CD8-positive, alpha-beta memory T cell (primary cell): ENCODE measurements around the gene LRRFIP2. TPM values are rescaled to one million over a fixed set of nuclear protein-coding genes. Genes with fewer than 3 reads are reported as not detected.

Experiments used
- CTCF ChIA-PET: fragments of 350-600 bp; sonication (Branson Sonifier 250); formaldehyde crosslinking; loops from one replicate; lab custom pipeline; 2021; ENCODE audit warnings: antibody characterized with exemption; lab: Charles Lee
- POLR2A ChIA-PET: fragments of 350-600 bp; sonication (Branson Sonifier 250); formaldehyde crosslinking; loops from one replicate; lab custom pipeline; 2021; ENCODE audit warnings: antibody characterized with exemption; lab: Charles Lee
- DNase-seq, 5 donors: peaks; one replicate each; pipeline versions ENCODE4 v3.0.0 to v3.0.0-alpha.2; 2020 to 2022; ENCODE audit warnings: mixed read lengths in 1 of 5
- H3K27ac ChIP-seq: one replicate; pipeline ENCODE4 v1.7.0; 2013; ENCODE audit warnings: low read depth, mild to moderate bottlenecking, low read length, moderate library complexity
- H3K27me3 ChIP-seq: 2 replicates; pipeline ENCODE4 v1.7.0; 2013; ENCODE audit warnings: low read length, mild to moderate bottlenecking; ENCODE audit not compliant: insufficient read depth, poor library complexity, severe bottlenecking
- H3K36me3 ChIP-seq: 2 replicates; pipeline ENCODE4 v1.7.0; 2013; ENCODE audit warnings: mild to moderate bottlenecking, low read length, moderate library complexity; ENCODE audit not compliant: insufficient read depth
- H3K4me1 ChIP-seq: 2 replicates; pipeline ENCODE4 v1.7.0; 2013; ENCODE audit warnings: mild to moderate bottlenecking, low read length, moderate library complexity; ENCODE audit not compliant: insufficient read depth
- H3K4me3 ChIP-seq: 2 replicates; pipeline ENCODE4 v1.7.0; 2013; ENCODE audit warnings: mild to moderate bottlenecking, low read length
- H3K9me3 ChIP-seq: 2 replicates; pipeline ENCODE4 v1.7.0; 2013; ENCODE audit warnings: mild to moderate bottlenecking, low read length
- H3K27ac Mint-ChIP-seq, 8 donors: one replicate each; pipeline ENCODE4 v1.8.0; 2020 to 2021; ENCODE audit warnings: mixed read lengths in 8 of 8, mild to moderate bottlenecking in 6 of 8, inconsistent platforms in 3 of 8, moderate library complexity in 3 of 8
- H3K27me3 Mint-ChIP-seq, 2 donors: one replicate each; pipeline ENCODE4 v1.8.0; 2020 to 2021; ENCODE audit warnings: mixed read lengths in 2 of 2, mild to moderate bottlenecking in 1 of 2, moderate library complexity in 1 of 2
- H3K36me3 Mint-ChIP-seq, 3 donors: one replicate each; pipeline ENCODE4 v1.8.0; 2020 to 2021; ENCODE audit warnings: mixed read lengths in 3 of 3, inconsistent platforms in 1 of 3, mild to moderate bottlenecking in 1 of 3
- H3K4me1 Mint-ChIP-seq, 3 donors: one replicate each; pipeline ENCODE4 v1.8.0; 2020 to 2021; ENCODE audit warnings: mixed read lengths in 3 of 3, inconsistent platforms in 1 of 3, mild to moderate bottlenecking in 1 of 3
- H3K4me3 Mint-ChIP-seq, 7 donors: one replicate each; pipeline ENCODE4 v1.8.0; 2020 to 2021; ENCODE audit warnings: mixed read lengths in 7 of 7, mild to moderate bottlenecking in 6 of 7, moderate library complexity in 4 of 7, inconsistent platforms in 2 of 7
- H3K9me3 Mint-ChIP-seq, 5 donors: one replicate each; pipeline ENCODE4 v1.8.0; 2020 to 2022; ENCODE audit warnings: mixed read lengths in 5 of 5, mild to moderate bottlenecking in 3 of 5, moderate library complexity in 2 of 5, inconsistent platforms in 1 of 5
- polyA plus RNA-seq: library from polyadenylated mRNA; unstranded; fragments of 300-500 nt; fragmentation: Illumina TruSeq; gene quantifications from one replicate; pipeline ENCODE4 v1.2.3, GENCODE V29; 2021
- total RNA-seq, 2 experiments: library from RNA; stranded (reverse); gene quantifications; one replicate each; pipeline ENCODE4 v1.2.3, GENCODE V29; 2021

Gene LRRFIP2
- total and polyA plus RNA-seq, 3 experiments from 2014 or later = 21.9 to 34.3 (median 34.1) TPM

DNA sequence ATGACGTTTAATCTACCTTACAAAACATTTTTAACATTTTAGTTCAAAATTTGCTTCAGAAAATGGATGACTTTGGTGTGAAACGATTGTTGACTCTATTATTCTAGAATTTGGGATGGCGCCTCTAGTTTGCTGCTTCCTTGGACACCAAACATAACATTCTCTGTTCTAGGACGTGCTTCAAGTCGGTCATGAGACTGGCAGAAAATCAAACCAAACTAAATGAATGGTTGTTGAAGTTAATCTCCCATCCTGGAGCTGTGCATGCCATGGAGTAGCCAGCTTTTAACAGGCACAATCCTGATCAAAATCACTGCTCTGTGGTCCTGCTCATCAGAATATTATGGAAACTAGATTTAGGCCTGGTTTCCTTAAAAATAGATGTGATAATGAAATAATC is 9.6 kb upstream of the LRRFIP2 start:
- Histone ChIP-seq H3K4me3 (no peak overlapping the region), H3K4me1 (peaks cover 7% of the 10 kb centered on the region), H3K36me3 (no peaks in the 10 kb centered on the region), H3K27ac (no peak overlapping the region), H3K9me3 (no peaks in the 10 kb centered on the region), H3K27me3 (no peaks in the 10 kb centered on the region)
- CTCF ChIA-PET = no interaction called here
- no peak for DNase-seq
- peaks cover 0 to 2% (median 1%) of the 10 kb centered on the region in 3 donors for H3K36me3 Mint-ChIP-seq
- H3K27ac Mint-ChIP-seq = peak overlapping the region in 1 of 8 donors; percentile 69
- no peaks in the 10 kb centered on the region for H3K9me3 Mint-ChIP-seq
- H3K4me3 Mint-ChIP-seq = no peak overlapping the region
- H3K27me3 Mint-ChIP-seq = no peaks in the 10 kb centered on the region
- H3K4me1 Mint-ChIP-seq = peaks cover 13 to 34% (median 27%) of the 10 kb centered on the region in 3 donors
- POLR2A ChIA-PET = no interaction called here

DNA sequence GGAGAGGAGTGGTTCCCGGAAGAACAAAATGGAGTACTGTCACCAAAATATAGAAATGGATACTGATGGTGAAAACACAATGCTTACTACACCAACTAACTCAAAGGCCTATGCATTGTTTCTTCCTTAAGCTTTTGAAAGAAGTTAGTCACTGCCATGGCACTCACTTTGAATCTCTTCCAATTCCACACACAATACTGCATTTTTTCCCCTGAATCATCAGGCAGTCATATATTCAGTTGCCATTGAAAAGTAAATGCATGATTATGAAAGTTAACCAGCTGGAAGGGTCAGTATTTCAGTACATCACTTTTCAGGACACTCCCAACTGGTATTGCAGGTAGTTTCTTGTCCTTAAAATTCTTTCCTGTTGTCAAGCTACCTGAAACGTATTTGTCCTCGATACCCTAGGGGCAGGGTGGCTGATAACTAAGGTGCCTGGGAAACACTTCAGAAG is 9.0 kb upstream of the LRRFIP2 start:
- CTCF ChIA-PET = no interaction called here
- peaks cover 0 to 2% (median 1%) of the 10 kb centered on the region in 3 donors for H3K36me3 Mint-ChIP-seq
- H3K9me3 Mint-ChIP-seq = no peaks in the 10 kb centered on the region
- DNase-seq = no peak
- Histone ChIP-seq H3K4me3 (no peak overlapping the region), H3K36me3 (no peaks in the 10 kb centered on the region), H3K27ac (no peak overlapping the region), H3K9me3 (no peaks in the 10 kb centered on the region), H3K27me3 (no peaks in the 10 kb centered on the region), H3K4me1 (peaks cover 7% of the 10 kb centered on the region)
- POLR2A ChIA-PET = no interaction called here
- H3K4me1 Mint-ChIP-seq = peaks cover 13 to 37% (median 30%) of the 10 kb centered on the region in 3 donors
- no peaks in the 10 kb centered on the region for H3K27me3 Mint-ChIP-seq
- H3K27ac Mint-ChIP-seq = peak overlapping the region in 4 of 8 donors; percentile 2 to 69 (median 24)
- no peak overlapping the region for H3K4me3 Mint-ChIP-seq

DNA sequence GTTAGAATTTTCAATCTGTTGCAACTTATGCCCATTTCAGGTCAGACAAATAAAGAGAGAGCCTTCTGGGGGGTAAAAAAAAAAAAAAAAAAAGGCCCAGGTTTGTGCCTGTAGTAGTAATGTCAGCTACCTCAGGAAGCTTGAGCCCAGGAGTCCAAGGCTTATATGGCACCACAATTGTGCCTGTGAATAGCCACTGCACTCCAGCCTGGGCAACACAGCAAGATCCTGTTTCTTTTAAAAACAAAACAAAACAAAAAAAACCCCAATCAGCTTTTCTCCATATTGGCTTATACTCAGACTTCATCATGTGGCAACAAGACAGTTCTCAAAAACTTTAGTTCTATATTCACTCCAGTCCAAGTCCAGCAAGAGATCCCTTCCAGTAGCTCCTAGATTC is 8.4 kb upstream of the LRRFIP2 start:
- Mint-ChIP-seq H3K4me3 (no peak overlapping the region), H3K27me3 (no peaks in the 10 kb centered on the region), H3K36me3 (peaks cover 0 to 2% (median 1%) of the 10 kb centered on the region in 3 donors), H3K27ac (peak overlapping the region in 3 of 8 donors; percentile 47 to 72 (median 58)), H3K4me1 (peaks cover 17 to 43% (median 36%) of the 10 kb centered on the region in 3 donors), H3K9me3 (no peaks in the 10 kb centered on the region)
- Histone ChIP-seq H3K36me3 (no peaks in the 10 kb centered on the region), H3K27me3 (no peaks in the 10 kb centered on the region), H3K27ac (no peak overlapping the region), H3K9me3 (no peaks in the 10 kb centered on the region), H3K4me1 (peaks cover 7% of the 10 kb centered on the region), H3K4me3 (no peak overlapping the region)
- DNase-seq = no peak
- ChIA-PET POLR2A (no interaction called here), CTCF (interaction anchor here (0.7 kb wide), 1 partner anchor 276 kb away, joined by 3 read pairs; no protein-coding TSS in a partner anchor)

DNA sequence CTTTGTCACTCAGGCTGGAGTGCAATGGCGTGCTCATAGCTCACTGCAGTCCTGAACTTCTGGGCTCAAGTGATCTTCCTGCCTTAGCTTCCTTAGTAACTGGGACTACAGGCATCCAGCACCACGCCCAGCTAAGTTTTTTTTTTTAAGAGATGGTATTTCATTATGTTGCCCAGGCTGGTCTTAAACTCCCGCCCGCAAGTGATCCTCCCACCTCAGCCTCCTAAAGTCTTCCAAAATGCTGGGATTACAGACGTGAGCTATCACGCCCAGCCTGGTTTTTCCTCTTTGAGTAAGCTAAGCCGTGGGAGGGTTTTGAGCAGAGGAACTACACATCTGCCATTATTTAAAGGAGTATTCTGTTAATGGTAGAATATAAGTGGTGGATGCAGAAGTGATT is 7.4 kb upstream of the LRRFIP2 start:
- H3K36me3 ChIP-seq = no peaks in the 10 kb centered on the region
- H3K9me3 ChIP-seq = no peaks in the 10 kb centered on the region
- H3K27me3 Mint-ChIP-seq = no peaks in the 10 kb centered on the region
- peaks cover 0 to 4% (median 1%) of the 10 kb centered on the region in 3 donors for H3K36me3 Mint-ChIP-seq
- H3K27me3 ChIP-seq = no peaks in the 10 kb centered on the region
- CTCF ChIA-PET = no interaction called here
- H3K27ac Mint-ChIP-seq = peak overlapping the region in 4 of 8 donors; percentile 34 to 73 (median 64)
- POLR2A ChIA-PET = no interaction called here
- H3K4me3 Mint-ChIP-seq = no peak overlapping the region
- peaks cover 16% of the 10 kb centered on the region for H3K4me1 ChIP-seq
- DNase-seq = no peak
- H3K9me3 Mint-ChIP-seq = no peaks in the 10 kb centered on the region
- H3K4me1 Mint-ChIP-seq = peaks cover 27 to 54% (median 46%) of the 10 kb centered on the region in 3 donors
- H3K4me3 ChIP-seq = no peak overlapping the region
- H3K27ac ChIP-seq = no peak overlapping the region

DNA sequence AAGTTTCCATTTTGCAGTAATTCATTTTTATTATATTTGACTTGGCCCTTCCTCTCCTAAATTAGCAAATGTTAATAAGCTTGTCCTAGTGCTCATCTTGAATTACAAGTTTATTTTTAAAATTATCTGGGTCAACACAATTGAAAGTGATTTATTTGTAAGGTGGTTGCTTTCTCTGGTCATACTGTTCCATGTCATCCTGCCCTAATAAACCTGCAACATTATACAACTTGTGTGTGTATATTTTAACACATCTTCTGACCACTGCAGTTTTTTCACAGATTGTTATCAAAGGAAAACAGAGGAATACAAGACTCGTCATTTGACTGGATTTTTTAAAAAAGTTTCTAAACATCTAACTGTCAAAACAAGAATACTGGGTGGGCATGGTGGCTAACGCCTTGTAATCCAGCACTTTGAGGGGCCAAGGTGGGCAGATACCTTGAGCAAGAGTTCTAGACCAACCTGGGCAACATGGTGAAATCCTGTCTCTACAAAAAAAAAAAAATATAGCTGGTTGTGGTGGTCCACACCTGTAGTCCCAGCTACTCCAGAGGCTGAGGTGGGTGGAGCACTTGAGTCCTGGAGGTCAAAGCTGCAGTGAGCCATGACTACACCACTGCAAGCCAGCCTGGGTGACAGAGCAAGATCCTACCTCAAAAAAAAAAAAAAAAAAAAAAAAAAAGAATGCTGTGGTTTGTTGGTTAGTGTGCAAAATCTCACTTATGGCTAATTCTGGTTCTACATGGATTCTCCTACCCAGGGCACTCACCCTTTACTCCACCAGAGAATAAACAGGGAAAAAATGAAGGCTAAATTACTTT is 5.0 kb upstream of the LRRFIP2 start:
- Mint-ChIP-seq H3K4me3 (peak overlapping the region in 1 of 7 donors; percentile 58), H3K4me1 (peaks cover 39 to 67% (median 59%) of the 10 kb centered on the region in 3 donors), H3K36me3 (peaks cover 0 to 8% (median 1%) of the 10 kb centered on the region in 3 donors), H3K27ac (peak overlapping the region in 3 of 8 donors; percentile 24 to 65 (median 53)), H3K9me3 (no peaks in the 10 kb centered on the region), H3K27me3 (no peaks in the 10 kb centered on the region)
- POLR2A ChIA-PET = no interaction called here
- Histone ChIP-seq H3K27ac (no peak overlapping the region), H3K27me3 (no peaks in the 10 kb centered on the region), H3K36me3 (no peaks in the 10 kb centered on the region), H3K9me3 (no peaks in the 10 kb centered on the region), H3K4me1 (peaks cover 28% of the 10 kb centered on the region), H3K4me3 (no peak overlapping the region)
- CTCF ChIA-PET = no interaction called here
- no peak for DNase-seq

DNA sequence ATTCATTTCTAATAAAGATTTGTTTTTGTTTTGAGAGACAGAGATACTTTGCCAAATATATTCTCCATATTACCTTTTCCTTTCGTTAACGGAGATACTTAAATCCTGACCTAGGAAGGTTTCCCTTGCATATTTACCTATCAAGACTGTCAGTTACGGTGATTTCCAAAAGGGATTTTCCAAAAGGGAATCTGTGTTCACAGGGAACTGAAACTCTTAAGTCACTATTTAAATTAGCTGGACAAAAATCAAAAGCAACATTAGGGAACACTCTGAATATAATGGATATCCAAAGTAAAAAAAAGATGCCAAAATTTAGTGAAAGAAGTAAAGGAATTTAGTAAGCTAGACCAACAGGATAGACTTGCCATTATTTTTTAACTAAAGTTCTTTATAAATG is 576 bp downstream of the LRRFIP2 start:
- peaks cover 0 to 33% (median 8%) of the 10 kb centered on the region in 3 donors for H3K36me3 Mint-ChIP-seq
- peak overlapping the region in 1 of 8 donors; percentile 35 for H3K27ac Mint-ChIP-seq
- no peak overlapping the region for H3K27ac ChIP-seq
- H3K27me3 ChIP-seq = no peaks in the 10 kb centered on the region
- no peaks in the 10 kb centered on the region for H3K9me3 ChIP-seq
- ChIA-PET POLR2A (no interaction called here), CTCF (no interaction called here)
- H3K4me1 Mint-ChIP-seq = peaks cover 38 to 68% (median 61%) of the 10 kb centered on the region in 3 donors
- H3K36me3 ChIP-seq = no peaks in the 10 kb centered on the region
- no peak for DNase-seq
- H3K9me3 Mint-ChIP-seq = no peaks in the 10 kb centered on the region
- no peak overlapping the region for H3K4me3 ChIP-seq
- H3K27me3 Mint-ChIP-seq = no peaks in the 10 kb centered on the region
- H3K4me3 Mint-ChIP-seq = peak overlapping the region in 2 of 7 donors; percentile 15 to 88
- H3K4me1 ChIP-seq = peaks cover 26% of the 10 kb centered on the region

DNA sequence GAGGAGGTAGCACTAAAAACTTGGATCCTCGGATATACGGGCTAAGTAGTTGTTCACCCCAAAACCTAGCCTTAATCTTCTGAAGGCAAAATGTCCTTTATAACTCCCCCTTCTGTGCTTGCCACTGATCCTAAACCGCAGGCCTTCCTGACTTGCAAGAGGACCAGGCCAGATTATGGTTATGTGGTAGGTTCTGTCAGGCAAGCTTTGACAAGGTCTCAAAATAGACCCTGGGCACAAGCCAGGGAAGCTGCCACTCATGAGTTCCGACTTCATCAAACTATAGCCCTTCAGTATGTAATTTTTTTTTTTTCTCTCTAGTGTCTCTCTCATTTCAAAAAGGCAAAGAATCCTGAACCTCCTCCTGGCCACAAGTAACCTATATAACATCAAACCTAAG is 3.2 kb downstream of the LRRFIP2 start:
- H3K27me3 ChIP-seq = no peaks in the 10 kb centered on the region
- H3K36me3 ChIP-seq = no peaks in the 10 kb centered on the region
- CTCF ChIA-PET = no interaction called here
- H3K4me3 ChIP-seq = no peak overlapping the region
- no peak overlapping the region for H3K27ac ChIP-seq
- no peaks in the 10 kb centered on the region for H3K9me3 ChIP-seq
- Mint-ChIP-seq H3K27me3 (no peaks in the 10 kb centered on the region), H3K9me3 (no peaks in the 10 kb centered on the region), H3K4me3 (no peak overlapping the region), H3K27ac (no peak overlapping the region), H3K36me3 (peaks cover 0 to 33% (median 10%) of the 10 kb centered on the region in 3 donors), H3K4me1 (peaks cover 26 to 57% (median 45%) of the 10 kb centered on the region in 3 donors)
- no peak for DNase-seq
- H3K4me1 ChIP-seq = peaks cover 17% of the 10 kb centered on the region
- POLR2A ChIA-PET = no interaction called here

DNA sequence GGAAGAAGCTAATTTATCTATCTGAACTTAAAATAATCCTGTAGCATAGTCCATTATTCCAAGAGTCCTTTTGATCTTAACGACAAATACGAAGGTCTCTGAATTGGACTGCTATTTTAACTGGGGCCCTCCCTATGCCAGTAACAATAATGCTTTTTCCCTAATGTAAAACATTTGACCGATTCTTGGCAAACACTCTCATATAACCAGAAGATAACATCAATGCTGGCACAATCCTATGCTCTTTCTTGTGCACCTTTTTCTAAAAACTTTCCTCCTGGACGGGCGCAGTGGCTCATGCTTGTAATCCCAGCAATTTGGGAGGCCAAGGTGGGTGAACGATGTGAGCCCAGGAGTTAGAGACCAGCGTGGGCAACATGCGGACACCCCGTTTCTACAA is 3.9 kb downstream of the LRRFIP2 start:
- H3K4me1 Mint-ChIP-seq = peaks cover 25 to 57% (median 48%) of the 10 kb centered on the region in 3 donors
- H3K27ac Mint-ChIP-seq = no peak overlapping the region
- no peak overlapping the region for H3K4me3 Mint-ChIP-seq
- no peaks in the 10 kb centered on the region for H3K9me3 ChIP-seq
- no peak overlapping the region for H3K4me3 ChIP-seq
- CTCF ChIA-PET = no interaction called here
- H3K4me1 ChIP-seq = peaks cover 16% of the 10 kb centered on the region
- no peaks in the 10 kb centered on the region for H3K36me3 ChIP-seq
- POLR2A ChIA-PET = no interaction called here
- no peak overlapping the region for H3K27ac ChIP-seq
- peaks cover 0 to 35% (median 13%) of the 10 kb centered on the region in 3 donors for H3K36me3 Mint-ChIP-seq
- no peaks in the 10 kb centered on the region for H3K27me3 Mint-ChIP-seq
- H3K9me3 Mint-ChIP-seq = no peaks in the 10 kb centered on the region
- no peak for DNase-seq
- no peaks in the 10 kb centered on the region for H3K27me3 ChIP-seq
